ENCODE data around the gene DCDC2. TPM values are rescaled to one million over a fixed set of nuclear protein-coding genes. Genes with fewer than 3 reads are reported as not detected.

The DCDC2 gene
- total RNA-seq, 3 donors from 2014 or later = 0.44 to 3.2 (median 2.6) TPM

DNA sequence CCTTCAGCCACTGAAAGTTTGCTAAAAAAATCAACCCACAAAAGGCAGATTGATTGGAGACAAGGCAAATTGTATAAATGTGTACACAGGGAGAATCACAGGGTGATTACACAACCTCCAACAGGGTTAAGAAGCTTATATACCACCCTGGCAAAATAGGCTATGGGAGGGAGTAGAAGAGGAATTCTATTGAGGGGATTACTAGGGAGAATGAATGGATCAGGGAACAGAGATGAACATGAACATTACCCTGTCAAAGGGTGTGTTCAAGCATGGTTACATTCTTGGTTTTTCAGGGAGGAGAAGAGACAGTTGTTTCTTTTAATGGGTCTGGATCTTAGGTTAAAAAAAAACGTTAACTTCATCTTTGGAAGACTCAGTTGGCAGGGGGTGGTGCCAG, 39.8 kb upstream of the DCDC2 start:
- H3K4me3 ChIP-seq = no peak overlapping the region
- TF ChIP-seq CTCF (IDR thresholded peaks at IDR 0.05) = no peak
- H3K4me1 ChIP-seq (ENCODE audit: low read depth) = no peaks in the 10 kb centered on the region
- intact Hi-C loops (cut with DNase I, micrococcal nuclease) = no loop called here
- H3K9me3 ChIP-seq = no peaks in the 10 kb centered on the region
- no peak for ATAC-seq
- DNase-seq = no peak
- H3K36me3 ChIP-seq (ENCODE audit: low read depth) = no peaks in the 10 kb centered on the region

- no peaks in the 10 kb centered on the region for H3K4me1 ChIP-seq (ENCODE audit: low read depth)
- no peaks in the 10 kb centered on the region for H3K9me3 ChIP-seq
- H3K36me3 ChIP-seq (ENCODE audit: low read depth) = no peaks in the 10 kb centered on the region
- DNase-seq (no peak), ATAC-seq (no peak)
- no peak for TF ChIP-seq CTCF (IDR thresholded peaks at IDR 0.05)
- intact Hi-C loops (cut with DNase I, micrococcal nuclease) = no loop called here
- no peak overlapping the region for H3K4me3 ChIP-seq
These were observed 39.0 kb upstream of the DCDC2 start for GRCh38 chr6:24396824-24397223.

GRCh38 chr6:24394780-24395437, 37.0 kb upstream of the DCDC2 start:
- H3K9me3 ChIP-seq = no peaks in the 10 kb centered on the region
- ATAC-seq (no peak), DNase-seq (no peak)
- TF ChIP-seq CTCF (IDR thresholded peaks at IDR 0.05) = no peak
- no peaks in the 10 kb centered on the region for H3K4me1 ChIP-seq (ENCODE audit: low read depth)
- intact Hi-C loops (cut with DNase I, micrococcal nuclease) = no loop called here
- H3K36me3 ChIP-seq (ENCODE audit: low read depth) = no peaks in the 10 kb centered on the region
- no peak overlapping the region for H3K4me3 ChIP-seq

DNA sequence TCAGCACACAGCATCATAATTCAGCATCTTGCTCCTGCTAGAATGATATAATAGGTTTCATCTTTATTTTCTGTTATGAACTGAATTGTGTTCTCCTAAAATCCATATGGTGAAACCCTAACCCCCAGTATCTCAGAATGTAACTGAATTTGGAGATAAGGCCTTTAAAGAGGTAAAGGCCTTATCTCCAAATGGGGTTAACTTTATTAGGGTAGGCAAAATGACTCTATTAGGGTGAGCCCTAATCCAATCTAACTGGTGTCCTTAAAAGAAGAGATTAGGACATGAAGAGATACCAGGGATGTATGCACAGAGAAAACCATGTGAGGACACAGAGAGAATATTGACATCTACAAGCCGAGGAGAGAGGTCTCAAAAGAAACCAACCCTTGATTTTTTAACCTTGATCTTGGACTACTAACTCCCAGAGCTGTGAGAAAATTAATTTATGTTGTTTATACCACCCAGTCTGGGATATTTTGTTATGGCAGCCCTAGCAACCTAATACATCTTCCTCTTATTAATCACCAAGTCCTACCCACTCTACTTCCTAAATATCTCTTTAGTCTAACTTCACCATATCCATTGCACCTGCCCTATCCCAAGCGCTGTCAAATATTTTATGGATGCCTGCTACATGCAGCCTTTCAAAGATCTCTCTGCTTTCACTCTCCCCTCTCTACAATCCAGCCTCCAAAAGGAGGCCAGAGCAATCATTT, 36.4 kb upstream of the DCDC2 start:
- DNase-seq (no peak), ATAC-seq (no peak)
- intact Hi-C loops (cut with DNase I, micrococcal nuclease) = no loop called here
- H3K4me3 ChIP-seq = no peak overlapping the region
- H3K9me3 ChIP-seq = no peaks in the 10 kb centered on the region
- H3K4me1 ChIP-seq (ENCODE audit: low read depth) = no peaks in the 10 kb centered on the region
- no peak for TF ChIP-seq CTCF (IDR thresholded peaks at IDR 0.05)
- H3K36me3 ChIP-seq (ENCODE audit: low read depth) = no peaks in the 10 kb centered on the region

- ATAC-seq = no peak
- no peak overlapping the region for H3K4me3 ChIP-seq
- H3K4me1 ChIP-seq (ENCODE audit: low read depth) = no peaks in the 10 kb centered on the region
- DNase-seq = no peak
- intact Hi-C loops (cut with DNase I, micrococcal nuclease) = no loop called here
- H3K9me3 ChIP-seq = no peaks in the 10 kb centered on the region
- H3K36me3 ChIP-seq (ENCODE audit: low read depth) = no peaks in the 10 kb centered on the region
- TF ChIP-seq CTCF (IDR thresholded peaks at IDR 0.05) = no peak
These were observed 34.0 kb upstream of the DCDC2 start for GRCh38 chr6:24391756-24392405.
